WTC11 (cell line): ENCODE data around the gene ZBTB11. TPM values are rescaled to one million over a fixed set of nuclear protein-coding genes. Genes with fewer than 3 reads are reported as not detected.

Source experiments
- ATF3 ChIP-seq: sonication (generic); formaldehyde crosslinking; conservative IDR thresholded peaks from 2 replicates; pipeline ENCODE4 v1.8.1; 2022; ENCODE audit warnings: mild to moderate bottlenecking, missing genetic modification reagents
- CREM ChIP-seq: sonication (generic); formaldehyde crosslinking; IDR thresholded peaks from 2 replicates; pipeline ENCODE4 v1.8.1; 2022; ENCODE audit warnings: mild to moderate bottlenecking, missing genetic modification reagents, moderate library complexity
- E2F1 ChIP-seq: sonication (generic); formaldehyde crosslinking; IDR thresholded peaks from 2 replicates; pipeline ENCODE4 v1.8.0; 2022; ENCODE audit warnings: mild to moderate bottlenecking, missing genetic modification reagents
- FOXK1 ChIP-seq: sonication (generic); formaldehyde crosslinking; IDR thresholded peaks from 2 replicates; pipeline ENCODE4 v1.8.0; 2022; ENCODE audit warnings: mild to moderate bottlenecking, moderate library complexity, missing genetic modification reagents
- FOXP1 ChIP-seq: sonication (generic); formaldehyde crosslinking; IDR thresholded peaks from 2 replicates; pipeline ENCODE4 v1.8.0; 2022; ENCODE audit warnings: missing genetic modification reagents, mild to moderate bottlenecking, moderate library complexity, borderline replicate concordance
- FOXP4 ChIP-seq: sonication (generic); formaldehyde crosslinking; IDR thresholded peaks from 2 replicates; pipeline ENCODE4 v1.8.0; 2022; ENCODE audit warnings: mild to moderate bottlenecking, missing genetic modification reagents
- GABPB1 ChIP-seq: sonication (generic); formaldehyde crosslinking; IDR thresholded peaks from 2 replicates; pipeline ENCODE4 v1.8.1; 2023; ENCODE audit warnings: mild to moderate bottlenecking, missing genetic modification reagents
- HMGXB4 ChIP-seq: sonication (generic); formaldehyde crosslinking; IDR thresholded peaks from 2 replicates; pipeline ENCODE4 v1.8.1; 2023; ENCODE audit warnings: mild to moderate bottlenecking, moderate library complexity, missing genetic modification reagents
- IRF1 ChIP-seq: sonication (generic); formaldehyde crosslinking; IDR thresholded peaks from 2 replicates; pipeline ENCODE4 v1.8.0; 2023; ENCODE audit warnings: missing genetic modification reagents
- JAZF1 ChIP-seq: fragments of 250-450 bp; sonication (Bioruptor Pico); IDR thresholded peaks from 2 replicates; pipeline ENCODE4 v1.9.0; 2021; ENCODE audit warnings: moderate library complexity, mild to moderate bottlenecking, inconsistent platforms
- MAX ChIP-seq: sonication (generic); formaldehyde crosslinking; IDR thresholded peaks from 2 replicates; pipeline ENCODE4 v1.8.0; 2022; ENCODE audit warnings: mild to moderate bottlenecking, missing genetic modification reagents
- MXD4 ChIP-seq: fragments of 250-450 bp; sonication (Bioruptor Pico); IDR thresholded peaks from 2 replicates; pipeline ENCODE4 v1.8.0; 2021; ENCODE audit warnings: mild to moderate bottlenecking, moderate library complexity, borderline replicate concordance
- NFATC4 ChIP-seq: fragments of 250-450 bp; sonication (Bioruptor Pico); IDR thresholded peaks from 2 replicates; pipeline ENCODE4 v1.9.0; 2021; ENCODE audit warnings: mild to moderate bottlenecking
- TP53 ChIP-seq: sonication (generic); formaldehyde crosslinking; IDR thresholded peaks from 2 replicates; pipeline ENCODE4 v1.8.1; 2023; ENCODE audit warnings: mild to moderate bottlenecking, missing genetic modification reagents
- USF1 ChIP-seq: sonication (generic); formaldehyde crosslinking; IDR thresholded peaks from 2 replicates; pipeline ENCODE4 v1.8.0; 2022; ENCODE audit warnings: mild to moderate bottlenecking, missing genetic modification reagents
- ZNF281 ChIP-seq: sonication (generic); formaldehyde crosslinking; IDR thresholded peaks from 2 replicates; pipeline ENCODE4 v1.8.0; 2023; ENCODE audit warnings: mild to moderate bottlenecking, missing genetic modification reagents
- ZNF317 ChIP-seq: sonication (generic); formaldehyde crosslinking; IDR thresholded peaks from 2 replicates; pipeline ENCODE4 v1.8.1; 2023; ENCODE audit warnings: low read depth, mild to moderate bottlenecking, moderate library complexity, missing genetic modification reagents, borderline replicate concordance
- ZNF396 ChIP-seq: fragments of 250-450 bp; sonication (Bioruptor Pico); IDR thresholded peaks from 2 replicates; pipeline ENCODE4 v1.8.0; 2021; ENCODE audit warnings: mild to moderate bottlenecking, moderate library complexity, borderline replicate concordance
- ZNF532 ChIP-seq: fragments of 250-450 bp; sonication (Bioruptor Pico); IDR thresholded peaks from 2 replicates; pipeline ENCODE4 v1.9.0; 2021; ENCODE audit warnings: mild to moderate bottlenecking, borderline replicate concordance
- total RNA-seq: library from RNA; stranded (reverse); gene quantifications from 3 replicates; pipeline ENCODE4 v1.2.3, GENCODE V29; 2021

ZBTB11 gene
- total RNA-seq, 1 experiment from 2014 or later, result 13.5 TPM

GRCh38 chr3:101676765-101677435 is at the start of gene ZBTB11 (continued):
- TF ChIP-seq ZNF532 (CRISPR knock-in tag) (no peak), MXD4 (CRISPR knock-in tag) (no peak), TP53 (CRISPR knock-in tag) (no peak), IRF1 (CRISPR knock-in tag) (no peak), JAZF1 (CRISPR knock-in tag) (no peak), CREM (peak; percentile 96), ZNF396 (CRISPR knock-in tag) (no peak), ATF3 (CRISPR knock-in tag) (no peak), USF1 (CRISPR knock-in tag) (no peak; the same call in 1 of the 2 replicates), ZNF317 (CRISPR knock-in tag) (no peak), FOXP4 (peak; percentile 82; the same call in 1 of the 2 replicates), FOXK1 (CRISPR knock-in tag) (no peak; the same call in 1 of the 2 replicates), MAX (CRISPR knock-in tag) (peak; percentile 58; the same call in 1 of the 2 replicates), NFATC4 (CRISPR knock-in tag) (no peak), ZNF281 (no peak), GABPB1 (peak; percentile 94), HMGXB4 (CRISPR knock-in tag) (0 out of 2 replicates have a peak, but pooled peaks have one; percentile 21), E2F1 (CRISPR knock-in tag) (no peak), FOXP1 (CRISPR knock-in tag) (no peak; the same call in 1 of the 2 replicates)
